Measurements from ENCODE around the gene U2AF2. TPM values are rescaled to one million over a fixed set of nuclear protein-coding genes. Genes with fewer than 3 reads are reported as not detected.
A peak's percentile ranks its signal among the peaks of the same experiment; 100 is the strongest.

Gene U2AF2
- total and polyA plus RNA-seq, 8 donors = 53.2 to 463 (median 114) TPM

DNA sequence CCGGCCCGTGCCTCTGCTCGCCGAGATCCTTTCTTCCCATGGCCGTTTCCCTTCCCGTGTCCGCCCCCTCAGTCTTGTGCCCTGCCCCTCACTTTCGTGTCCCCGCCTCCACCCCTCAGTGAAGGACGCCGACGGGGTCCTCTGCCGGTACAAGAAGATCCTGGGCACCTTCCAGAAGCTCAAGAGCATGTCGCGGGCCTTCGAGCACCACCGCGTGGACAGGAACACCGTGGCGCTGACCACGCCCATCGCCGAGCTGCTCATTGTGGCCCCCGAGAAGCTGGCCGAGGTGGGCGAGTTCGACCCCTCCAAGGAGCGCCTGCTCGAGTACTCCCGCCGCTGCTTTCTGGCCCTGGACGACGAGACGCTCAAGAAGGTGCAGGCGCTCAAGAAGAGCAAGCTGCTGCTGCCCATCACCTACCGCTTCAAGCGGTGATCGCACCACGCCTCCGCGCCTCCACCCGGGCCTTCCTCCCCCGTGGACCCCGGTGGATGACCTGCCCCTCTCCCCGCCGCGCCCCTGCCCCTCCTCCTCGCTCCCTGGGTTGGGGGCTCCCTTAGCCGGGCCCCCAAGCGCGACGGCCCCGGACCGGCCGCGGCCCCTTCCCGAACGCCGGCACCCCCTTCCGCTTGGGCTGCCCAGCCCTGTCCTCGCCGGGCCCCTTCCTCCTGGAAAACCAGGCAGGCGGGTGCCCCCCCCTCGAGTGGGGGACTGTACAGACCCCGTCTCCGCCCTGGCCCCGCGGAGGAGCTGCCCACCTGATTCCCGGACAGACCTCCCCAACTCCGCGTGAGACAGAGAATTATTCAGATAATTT, 2.3 kb upstream of the U2AF2 start:
- no peak for TF ChIP-seq EP300 (IDR thresholded peaks at IDR 0.05)
- TF ChIP-seq POLR2A (IDR thresholded peaks at IDR 0.05) = no peak
- TF ChIP-seq, protein P1, sequence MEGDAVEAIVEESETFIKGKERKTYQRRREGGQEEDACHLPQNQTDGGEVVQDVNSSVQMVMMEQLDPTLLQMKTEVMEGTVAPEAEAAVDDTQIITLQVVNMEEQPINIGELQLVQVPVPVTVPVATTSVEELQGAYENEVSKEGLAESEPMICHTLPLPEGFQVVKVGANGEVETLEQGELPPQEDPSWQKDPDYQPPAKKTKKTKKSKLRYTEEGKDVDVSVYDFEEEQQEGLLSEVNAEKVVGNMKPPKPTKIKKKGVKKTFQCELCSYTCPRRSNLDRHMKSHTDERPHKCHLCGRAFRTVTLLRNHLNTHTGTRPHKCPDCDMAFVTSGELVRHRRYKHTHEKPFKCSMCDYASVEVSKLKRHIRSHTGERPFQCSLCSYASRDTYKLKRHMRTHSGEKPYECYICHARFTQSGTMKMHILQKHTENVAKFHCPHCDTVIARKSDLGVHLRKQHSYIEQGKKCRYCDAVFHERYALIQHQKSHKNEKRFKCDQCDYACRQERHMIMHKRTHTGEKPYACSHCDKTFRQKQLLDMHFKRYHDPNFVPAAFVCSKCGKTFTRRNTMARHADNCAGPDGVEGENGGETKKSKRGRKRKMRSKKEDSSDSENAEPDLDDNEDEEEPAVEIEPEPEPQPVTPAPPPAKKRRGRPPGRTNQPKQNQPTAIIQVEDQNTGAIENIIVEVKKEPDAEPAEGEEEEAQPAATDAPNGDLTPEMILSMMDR (IDR thresholded peaks at IDR 0.05) = no peak
- no peak for TF ChIP-seq POLR2AphosphoS5 (IDR thresholded peaks at IDR 0.05)
- Histone ChIP-seq H3K9me3 (no peaks in the 10 kb centered on the region), H3K4me1 (peaks cover 34 to 62% (median 54%) of the 10 kb centered on the region in 4 donors), H3K36me3 (peaks cover 0 to 25% (median 15%) of the 10 kb centered on the region in 4 donors), H3K27me3 (no peaks in the 10 kb centered on the region), H3K4me3 (no peak overlapping the region), H3K27ac (peak overlapping the region in 2 of 5 donors; percentile 94 to 98)
- WGBS, 5 donors = 79 to 86% (median 85%) methylated on average over 61 to 71 of the region's 71 CpGs
- intact Hi-C loops (cut with DNase I; ENCODE audit: low total_unique reads) = no loop called here
- peak in 1 of 2 donors; percentile 50 for DNase-seq

DNA sequence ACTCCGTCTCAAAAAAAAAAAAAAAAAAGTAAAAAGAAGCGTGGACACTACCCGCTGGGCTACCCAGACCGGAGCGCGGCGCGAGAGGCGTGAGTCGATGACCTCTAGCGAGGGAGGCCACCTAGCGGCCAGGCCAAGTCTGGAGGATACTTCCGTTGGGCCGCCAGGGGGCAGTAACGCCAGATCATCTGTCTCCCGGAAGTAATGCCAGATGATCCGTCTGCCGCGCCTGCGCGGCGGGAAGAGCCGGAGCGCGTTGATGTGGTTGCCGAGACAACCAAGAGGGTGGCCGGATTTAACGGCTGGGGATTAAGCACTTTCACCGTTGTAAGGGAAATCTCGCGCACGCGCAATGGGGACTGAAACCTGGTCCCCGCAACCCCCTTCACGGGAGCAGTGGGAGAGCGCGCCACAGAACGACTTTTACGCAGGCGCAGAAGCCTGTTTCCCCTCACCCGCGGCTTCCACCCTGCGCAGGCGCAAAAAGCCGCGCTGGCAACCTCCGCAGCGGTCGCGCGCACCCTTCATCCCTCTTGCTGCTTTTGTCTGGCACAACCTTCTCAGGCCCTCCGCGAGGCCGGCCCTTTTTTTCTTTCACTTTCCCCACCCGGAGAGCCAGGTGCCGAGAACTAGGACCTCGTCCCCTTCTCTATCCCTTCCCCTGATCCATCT, 1.0 kb upstream of the U2AF2 start:
- H3K4me3 ChIP-seq = peak overlapping the region; percentile 68 to 96 (median 82)
- intact Hi-C loops (cut with DNase I; ENCODE audit: low total_unique reads) = no loop called here
- H3K27ac ChIP-seq = peak overlapping the region; percentile 94 to 98 (median 97)
- WGBS, 5 donors = 0% methylated on average over 55 to 57 of the region's 57 CpGs
- no peaks in the 10 kb centered on the region for H3K9me3 ChIP-seq
- DNase-seq = peak; percentile 98 to 99
- peaks cover 4 to 31% (median 19%) of the 10 kb centered on the region in 4 donors for H3K36me3 ChIP-seq
- TF ChIP-seq POLR2AphosphoS5 (IDR thresholded peaks at IDR 0.05) (peak; percentile 34 to 83 (median 69)), POLR2A (IDR thresholded peaks at IDR 0.05) (peak in 1 of 4 donors; percentile 54), EP300 (IDR thresholded peaks at IDR 0.05) (no peak)
- TF ChIP-seq, protein P1 (IDR thresholded peaks at IDR 0.05) = peak in 6 of 7 experiments; percentile 91 to 100 (median 98)
- H3K27me3 ChIP-seq = no peaks in the 10 kb centered on the region
- H3K4me1 ChIP-seq = peaks cover 43 to 67% (median 57%) of the 10 kb centered on the region in 4 donors

DNA sequence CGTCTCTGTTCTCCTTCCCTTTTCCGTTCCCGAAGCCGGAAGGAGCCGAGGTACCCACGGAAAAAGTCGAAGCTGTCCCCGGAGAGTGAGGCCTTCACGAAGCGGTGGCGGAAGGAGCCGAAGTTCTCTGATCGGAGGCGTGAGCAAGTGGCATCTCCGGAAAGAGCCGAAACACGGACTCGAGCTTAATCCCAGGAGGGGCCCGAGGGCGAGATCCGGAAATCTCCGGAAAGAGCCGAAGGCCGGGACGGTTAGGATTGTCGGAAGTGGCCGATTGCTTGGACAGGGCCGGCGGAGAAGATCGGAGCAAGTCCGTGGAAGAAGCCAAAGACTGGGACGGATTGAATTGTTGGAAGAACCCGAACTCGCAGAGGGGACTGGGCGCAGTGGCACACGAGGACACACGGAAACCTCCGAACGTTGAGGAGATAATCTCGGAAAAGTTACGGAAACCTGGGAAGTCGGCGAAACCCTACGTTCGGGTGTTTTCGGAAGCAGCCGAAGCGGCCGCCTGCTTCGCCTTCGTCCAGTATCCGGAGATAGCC, 440 bp upstream of the U2AF2 start:
- intact Hi-C loops (cut with DNase I; ENCODE audit: low total_unique reads) = no loop called here
- Histone ChIP-seq H3K4me1 (peaks cover 44 to 67% (median 57%) of the 10 kb centered on the region in 4 donors), H3K4me3 (peak overlapping the region; percentile 68 to 96 (median 82)), H3K36me3 (peaks cover 4 to 37% (median 25%) of the 10 kb centered on the region in 4 donors), H3K9me3 (no peaks in the 10 kb centered on the region), H3K27ac (peak overlapping the region; percentile 94 to 98 (median 97)), H3K27me3 (no peaks in the 10 kb centered on the region)
- peak; percentile 100 for DNase-seq
- TF ChIP-seq, protein P1 (IDR thresholded peaks at IDR 0.05) = no peak
- TF ChIP-seq EP300 (IDR thresholded peaks at IDR 0.05) = no peak
- TF ChIP-seq POLR2AphosphoS5 (IDR thresholded peaks at IDR 0.05) = no peak
- no peak for TF ChIP-seq POLR2A (IDR thresholded peaks at IDR 0.05)
- 0% methylated on average over 45 to 52 of the region's 52 CpGs for WGBS, 5 donors

DNA sequence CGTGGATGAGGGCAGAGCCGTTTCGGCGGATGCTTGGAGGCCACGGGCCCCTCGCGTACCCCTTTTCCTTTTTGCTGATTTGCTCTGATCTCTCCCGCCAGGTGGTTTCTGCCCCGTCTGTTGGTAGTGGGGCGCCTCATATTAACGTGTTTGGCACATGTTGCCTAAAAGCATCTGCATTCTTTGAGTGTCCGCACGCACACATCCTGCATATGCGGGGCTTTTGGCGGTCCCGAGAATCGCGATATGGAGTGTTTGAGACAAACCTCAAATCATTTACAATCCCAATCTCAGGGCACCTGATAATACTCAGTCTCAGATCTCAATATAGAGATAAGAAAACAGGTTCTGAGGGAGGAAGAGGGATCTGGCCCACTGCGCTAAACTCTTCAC, 809 bp downstream of the U2AF2 start:
- H3K27ac ChIP-seq = peak overlapping the region; percentile 94 to 98 (median 97)
- H3K9me3 ChIP-seq = no peaks in the 10 kb centered on the region
- DNase-seq = no peak
- intact Hi-C loops (cut with DNase I; ENCODE audit: low total_unique reads) = no loop called here
- H3K4me1 ChIP-seq = peaks cover 49 to 67% (median 62%) of the 10 kb centered on the region in 4 donors
- peak overlapping the region; percentile 68 to 96 (median 82) for H3K4me3 ChIP-seq
- peaks cover 13 to 47% (median 36%) of the 10 kb centered on the region in 4 donors for H3K36me3 ChIP-seq
- H3K27me3 ChIP-seq = no peaks in the 10 kb centered on the region
- WGBS, 5 donors = 0 to 1% (median 0%) methylated on average over 19 of the region's 19 CpGs
- TF ChIP-seq, protein P1 (IDR thresholded peaks at IDR 0.05) = no peak
- TF ChIP-seq POLR2AphosphoS5 (IDR thresholded peaks at IDR 0.05) (no peak), EP300 (IDR thresholded peaks at IDR 0.05) (no peak), POLR2A (IDR thresholded peaks at IDR 0.05) (no peak)

All from stomach (tissue), 9 donors.